Measurements from ENCODE around the gene NFU1.
A peak's percentile ranks its signal among the peaks of the same experiment; 100 is the strongest.

NFU1 gene

GRCh38 chr2:69416147-69416546 is 21.1 kb downstream of the NFU1 start:
- H3K9ac ChIP-seq (ENCODE audit: low read length) = no peak overlapping the region
- no peaks in the 10 kb centered on the region for H3K9me3 ChIP-seq (ENCODE audit: control insufficient read depth, low read depth, low read length)
- H3K36me3 ChIP-seq (ENCODE audit: control insufficient read depth, low read depth, low read length) = peaks cover 10% of the 10 kb centered on the region
- H3K4me3 ChIP-seq (ENCODE audit: low read length) = no peak overlapping the region
- H3K4me1 ChIP-seq (ENCODE audit: control insufficient read depth, low read depth, low read length) = no peaks in the 10 kb centered on the region
- H3K27me3 ChIP-seq (ENCODE audit: control insufficient read depth, insufficient read depth, low read length) = no peaks in the 10 kb centered on the region
- H3K27ac ChIP-seq (ENCODE audit: low read length) = no peak overlapping the region

GRCh38 chr2:69411120-69411519 is 26.1 kb downstream of the NFU1 start:
- Histone ChIP-seq H3K9ac (ENCODE audit: low read length) (no peak overlapping the region), H3K27me3 (ENCODE audit: control insufficient read depth, insufficient read depth, low read length) (no peaks in the 10 kb centered on the region), H3K36me3 (ENCODE audit: control insufficient read depth, low read depth, low read length) (no peaks in the 10 kb centered on the region), H3K4me3 (ENCODE audit: low read length) (no peak overlapping the region), H3K27ac (ENCODE audit: low read length) (no peak overlapping the region), H3K4me1 (ENCODE audit: control insufficient read depth, low read depth, low read length) (no peaks in the 10 kb centered on the region), H3K9me3 (ENCODE audit: control insufficient read depth, low read depth, low read length) (no peaks in the 10 kb centered on the region)

DNA sequence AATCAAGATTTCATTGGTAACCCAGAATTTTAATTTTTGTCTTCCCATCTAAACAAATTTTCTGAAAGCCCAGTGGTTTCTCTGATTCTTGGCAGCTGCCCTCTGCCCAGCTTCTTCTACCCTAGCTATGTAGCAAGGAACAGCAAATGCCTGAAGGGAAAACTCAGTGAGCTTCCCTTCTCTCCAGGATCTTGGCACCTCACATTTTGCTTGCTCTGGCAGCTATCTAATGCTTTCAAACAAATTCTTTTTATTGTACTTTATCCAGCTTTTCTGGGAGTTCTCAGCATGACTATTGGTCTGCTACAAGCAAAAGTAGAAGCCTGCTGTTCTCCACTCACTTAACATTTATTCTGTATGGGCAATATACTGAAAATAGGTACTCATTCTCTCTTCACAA is 31.9 kb downstream of the NFU1 start:
- no peak overlapping the region for H3K27ac ChIP-seq (ENCODE audit: low read length)
- H3K4me3 ChIP-seq (ENCODE audit: low read length) = no peak overlapping the region
- no peaks in the 10 kb centered on the region for H3K9me3 ChIP-seq (ENCODE audit: control insufficient read depth, low read depth, low read length)
- peaks cover 4% of the 10 kb centered on the region for H3K36me3 ChIP-seq (ENCODE audit: control insufficient read depth, low read depth, low read length)
- H3K27me3 ChIP-seq (ENCODE audit: control insufficient read depth, insufficient read depth, low read length) = no peaks in the 10 kb centered on the region
- H3K4me1 ChIP-seq (ENCODE audit: control insufficient read depth, low read depth, low read length) = no peaks in the 10 kb centered on the region
- no peak overlapping the region for H3K9ac ChIP-seq (ENCODE audit: low read length)

DNA sequence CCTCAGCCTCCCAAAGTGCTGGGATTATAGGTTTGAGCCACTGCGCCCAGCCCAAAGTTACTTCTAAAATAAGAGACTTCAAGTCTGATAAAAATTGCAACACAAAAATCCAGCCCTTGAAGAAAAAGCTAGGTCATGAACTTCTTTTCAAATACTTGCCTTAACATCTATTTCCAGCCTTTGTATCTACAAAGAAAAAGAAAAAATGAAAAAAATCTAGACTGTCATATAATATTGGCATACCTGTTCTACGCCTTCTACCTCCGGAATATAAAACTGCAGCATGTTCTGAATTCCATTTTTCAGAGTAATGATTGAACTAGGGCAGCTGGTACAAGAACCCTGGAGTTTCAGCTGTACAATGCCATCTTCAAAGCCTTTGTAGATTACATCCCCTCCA is 37.1 kb downstream of the NFU1 start:
- H3K27ac ChIP-seq (ENCODE audit: low read length) = no peak overlapping the region
- no peak overlapping the region for H3K9ac ChIP-seq (ENCODE audit: low read length)
- H3K4me3 ChIP-seq (ENCODE audit: low read length) = no peak overlapping the region
- no peaks in the 10 kb centered on the region for H3K4me1 ChIP-seq (ENCODE audit: control insufficient read depth, low read depth, low read length)
- no peaks in the 10 kb centered on the region for H3K9me3 ChIP-seq (ENCODE audit: control insufficient read depth, low read depth, low read length)
- no peaks in the 10 kb centered on the region for H3K27me3 ChIP-seq (ENCODE audit: control insufficient read depth, insufficient read depth, low read length)
- peaks cover 17% of the 10 kb centered on the region for H3K36me3 ChIP-seq (ENCODE audit: control insufficient read depth, low read depth, low read length)

GRCh38 chr2:69397234-69397633 is 40.0 kb downstream of the NFU1 start:
- H3K9ac ChIP-seq (ENCODE audit: low read length) = no peak overlapping the region
- no peaks in the 10 kb centered on the region for H3K4me1 ChIP-seq (ENCODE audit: control insufficient read depth, low read depth, low read length)
- H3K27me3 ChIP-seq (ENCODE audit: control insufficient read depth, insufficient read depth, low read length) = no peaks in the 10 kb centered on the region
- H3K27ac ChIP-seq (ENCODE audit: low read length) = no peak overlapping the region
- H3K4me3 ChIP-seq (ENCODE audit: low read length) = no peak overlapping the region
- H3K36me3 ChIP-seq (ENCODE audit: control insufficient read depth, low read depth, low read length) = peaks cover 17% of the 10 kb centered on the region
- no peaks in the 10 kb centered on the region for H3K9me3 ChIP-seq (ENCODE audit: control insufficient read depth, low read depth, low read length)

GRCh38 chr2:69395866-69396265 is 41.4 kb downstream of the NFU1 start:
- Histone ChIP-seq H3K4me3 (ENCODE audit: low read length) (no peak overlapping the region), H3K36me3 (ENCODE audit: control insufficient read depth, low read depth, low read length) (peaks cover 17% of the 10 kb centered on the region), H3K4me1 (ENCODE audit: control insufficient read depth, low read depth, low read length) (no peaks in the 10 kb centered on the region), H3K27ac (ENCODE audit: low read length) (no peak overlapping the region), H3K9me3 (ENCODE audit: control insufficient read depth, low read depth, low read length) (no peaks in the 10 kb centered on the region), H3K9ac (ENCODE audit: low read length) (no peak overlapping the region), H3K27me3 (ENCODE audit: control insufficient read depth, insufficient read depth, low read length) (no peaks in the 10 kb centered on the region)

GRCh38 chr2:69393963-69394362 is 43.3 kb downstream of the NFU1 start:
- no peak overlapping the region for H3K9ac ChIP-seq (ENCODE audit: low read length)
- H3K36me3 ChIP-seq (ENCODE audit: control insufficient read depth, low read depth, low read length) = peaks cover 9% of the 10 kb centered on the region
- no peaks in the 10 kb centered on the region for H3K4me1 ChIP-seq (ENCODE audit: control insufficient read depth, low read depth, low read length)
- no peaks in the 10 kb centered on the region for H3K27me3 ChIP-seq (ENCODE audit: control insufficient read depth, insufficient read depth, low read length)
- no peak overlapping the region for H3K4me3 ChIP-seq (ENCODE audit: low read length)
- H3K27ac ChIP-seq (ENCODE audit: low read length) = no peak overlapping the region
- no peaks in the 10 kb centered on the region for H3K9me3 ChIP-seq (ENCODE audit: control insufficient read depth, low read depth, low read length)

GRCh38 chr2:69390471-69390870 is 46.8 kb downstream of the NFU1 start:
- Histone ChIP-seq H3K9me3 (ENCODE audit: control insufficient read depth, low read depth, low read length) (no peaks in the 10 kb centered on the region), H3K27me3 (ENCODE audit: control insufficient read depth, insufficient read depth, low read length) (peaks cover 9% of the 10 kb centered on the region), H3K4me3 (ENCODE audit: low read length) (no peak overlapping the region), H3K9ac (ENCODE audit: low read length) (no peak overlapping the region), H3K36me3 (ENCODE audit: control insufficient read depth, low read depth, low read length) (no peaks in the 10 kb centered on the region), H3K27ac (ENCODE audit: low read length) (no peak overlapping the region), H3K4me1 (ENCODE audit: control insufficient read depth, low read depth, low read length) (peaks cover 14% of the 10 kb centered on the region)

DNA sequence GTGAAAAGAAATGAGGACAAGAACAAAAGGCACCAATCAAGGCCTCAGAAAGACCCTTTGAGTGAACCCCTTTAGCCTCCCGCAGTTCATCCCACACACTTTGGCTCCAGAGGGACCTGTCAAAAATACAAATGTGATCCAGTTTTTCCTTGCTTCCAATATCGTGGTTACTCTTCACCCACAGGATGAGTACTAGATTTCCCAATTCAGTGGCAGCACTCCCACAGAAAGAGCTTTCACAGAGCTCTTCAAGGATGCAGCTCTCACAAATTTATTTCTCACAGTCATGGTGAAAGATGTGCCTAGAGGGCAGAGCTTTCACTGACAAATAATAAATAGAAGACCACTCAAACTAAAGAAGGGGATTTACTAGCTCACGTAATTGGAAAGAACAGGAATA is 47.2 kb downstream of the NFU1 start:
- H3K9me3 ChIP-seq (ENCODE audit: control insufficient read depth, low read depth, low read length) = no peaks in the 10 kb centered on the region
- no peaks in the 10 kb centered on the region for H3K36me3 ChIP-seq (ENCODE audit: control insufficient read depth, low read depth, low read length)
- H3K4me1 ChIP-seq (ENCODE audit: control insufficient read depth, low read depth, low read length) = peaks cover 16% of the 10 kb centered on the region
- peaks cover 9% of the 10 kb centered on the region for H3K27me3 ChIP-seq (ENCODE audit: control insufficient read depth, insufficient read depth, low read length)
- no peak overlapping the region for H3K9ac ChIP-seq (ENCODE audit: low read length)
- no peak overlapping the region for H3K27ac ChIP-seq (ENCODE audit: low read length)
- no peak overlapping the region for H3K4me3 ChIP-seq (ENCODE audit: low read length)

GRCh38 chr2:69389271-69389670 is 48.0 kb downstream of the NFU1 start:
- no peak overlapping the region for H3K4me3 ChIP-seq (ENCODE audit: low read length)
- H3K36me3 ChIP-seq (ENCODE audit: control insufficient read depth, low read depth, low read length) = no peaks in the 10 kb centered on the region
- peaks cover 16% of the 10 kb centered on the region for H3K4me1 ChIP-seq (ENCODE audit: control insufficient read depth, low read depth, low read length)
- no peak overlapping the region for H3K27ac ChIP-seq (ENCODE audit: low read length)
- no peak overlapping the region for H3K9ac ChIP-seq (ENCODE audit: low read length)
- H3K27me3 ChIP-seq (ENCODE audit: control insufficient read depth, insufficient read depth, low read length) = peaks cover 9% of the 10 kb centered on the region
- H3K9me3 ChIP-seq (ENCODE audit: control insufficient read depth, low read depth, low read length) = no peaks in the 10 kb centered on the region

GRCh38 chr2:69387770-69388481 is 49.3 kb downstream of the NFU1 start:
- peaks cover 16% of the 10 kb centered on the region for H3K4me1 ChIP-seq (ENCODE audit: control insufficient read depth, low read depth, low read length)
- peaks cover 9% of the 10 kb centered on the region for H3K27me3 ChIP-seq (ENCODE audit: control insufficient read depth, insufficient read depth, low read length)
- H3K9ac ChIP-seq (ENCODE audit: low read length) = peak overlapping the region; percentile 63
- H3K27ac ChIP-seq (ENCODE audit: low read length) = peak overlapping the region; percentile 36
- H3K4me3 ChIP-seq (ENCODE audit: low read length) = peak overlapping the region; percentile 76
- no peaks in the 10 kb centered on the region for H3K9me3 ChIP-seq (ENCODE audit: control insufficient read depth, low read depth, low read length)
- H3K36me3 ChIP-seq (ENCODE audit: control insufficient read depth, low read depth, low read length) = no peaks in the 10 kb centered on the region
